Mammary epithelial cell (primary cell): ENCODE data around the gene PGGT1B.
A peak's percentile ranks its signal among the peaks of the same experiment; 100 is the strongest.

Experiments used
- CTCF ChIP-seq, 2 donors: IDR thresholded peaks in 1 of 2; conservative IDR thresholded peaks in 1 of 2; 2 replicates each; pipeline ENCODE4 v1.5.1; 2011 to 2012; ENCODE audit warnings: inconsistent platforms in 2 of 2, low read length in 2 of 2, mild to moderate bottlenecking in 2 of 2, control low read depth in 1 of 2, low read depth in 1 of 2; ENCODE audit not compliant: insufficient read depth in 1 of 2; ENCODE audit errors: extremely low read depth in 1 of 2
- EZH2 ChIP-seq: IDR thresholded peaks from 2 replicates; pipeline ENCODE4 v1.6.1; 2012; ENCODE audit warnings: low read length, inconsistent platforms, borderline replicate concordance

- TF ChIP-seq CTCF (conservative IDR thresholded peaks at IDR 0.05 in 1 of 2, IDR thresholded peaks at IDR 0.05 in 1 of 2; ENCODE audit: extremely low read depth in 1 of 2, insufficient read depth in 1 of 2, low read depth in 1 of 2, low read length in 2 of 2) (peak in 1 of 2 donors; percentile 48), EZH2 (no peak)
These were observed 93.1 kb downstream of the PGGT1B start, which contains the start of gene TRIM36 for GRCh38 chr5:115169487-115170133.
